HG02763 (cell line): ENCODE measurements around the gene TSC22D3.

Experiments
- ATAC-seq: cut with Tn5 transposase; IDR thresholded peaks from one replicate; pipeline ENCODE4 v1.9.1; 2021; ENCODE audit warnings: mild to moderate bottlenecking, moderate library complexity; ENCODE audit not compliant: unreplicated experiment

TSC22D3 gene

GRCh38 chrX:107731831-107732502 lies 43.6 kb downstream of the TSC22D3 start:
- ATAC-seq, result no peak

- no peak for ATAC-seq
Observed at GRCh38 chrX:107730991-107731766, 44.4 kb downstream of the TSC22D3 start.

- ATAC-seq, result no peak
Observed at GRCh38 chrX:107730298-107730655, 45.3 kb downstream of the TSC22D3 start.

GRCh38 chrX:107729558-107730297 lies 45.9 kb downstream of the TSC22D3 start:
- ATAC-seq, result peak; percentile 89

GRCh38 chrX:107728371-107729099 lies 47.1 kb downstream of the TSC22D3 start:
- no peak for ATAC-seq

- ATAC-seq, result no peak
Observed at GRCh38 chrX:107726816-107727534, 48.6 kb downstream of the TSC22D3 start.

- ATAC-seq, result no peak
Observed at GRCh38 chrX:107725761-107726555, 49.6 kb downstream of the TSC22D3 start.

GRCh38 chrX:107724653-107725052 lies 50.9 kb downstream of the TSC22D3 start:
- ATAC-seq, result no peak

GRCh38 chrX:107723511-107723910 lies 52.1 kb downstream of the TSC22D3 start:
- ATAC-seq, result no peak

GRCh38 chrX:107721966-107722707 lies 53.5 kb downstream of the TSC22D3 start:
- ATAC-seq, result no peak

GRCh38 chrX:107721318-107721717 lies 54.3 kb downstream of the TSC22D3 start:
- ATAC-seq, result peak; percentile 44

- no peak for ATAC-seq
Observed at GRCh38 chrX:107718156-107718621, 57.4 kb downstream of the TSC22D3 start.

- peak; percentile 68 for ATAC-seq
Observed at GRCh38 chrX:107716816-107717700, 58.5 kb downstream of the TSC22D3 start.

GRCh38 chrX:107716118-107716684 lies 59.4 kb downstream of the TSC22D3 start:
- ATAC-seq, result peak; percentile 33

- no peak for ATAC-seq
Observed at GRCh38 chrX:107715331-107716117, 60.1 kb downstream of the TSC22D3 start.

- no peak for ATAC-seq
Observed at GRCh38 chrX:107714206-107714891, 61.2 kb downstream of the TSC22D3 start.
